Heart left ventricle (tissue), 16 donors: Measurements from ENCODE around the gene NEK4. TPM values are rescaled to one million over a fixed set of nuclear protein-coding genes. Genes with fewer than 3 reads are reported as not detected.
A peak's percentile ranks its signal among the peaks of the same experiment; 100 is the strongest.

Experiments
- ATAC-seq, 4 donors: fragments of 200-7000 bp; cut with Tn5 transposase; one replicate each; pipeline ENCODE4 v1.9.1; 2020 to 2022; ENCODE audit warnings: moderate library complexity in 4 of 4, mild to moderate bottlenecking in 3 of 4, moderate number of reproducible peaks in 1 of 4
- DNase-seq, 5 donors: peaks; one replicate each; pipeline ENCODE4 v3.0.0-alpha.2; 2020
- H3K27ac ChIP-seq, 12 donors: fragments of 200-600 bp; sonication (generic) in 4 of 12; one replicate each; pipeline versions ENCODE4 v1.5.0 to v1.8.0; 2016 to 2022; ENCODE audit warnings: mild to moderate bottlenecking in 2 of 12
- H3K27me3 ChIP-seq, 9 donors: fragments of 200-600 bp; sonication (generic) in 2 of 9; one replicate each; pipeline versions ENCODE4 v1.5.1 to v1.8.0; 2016 to 2022; ENCODE audit warnings: mild to moderate bottlenecking in 3 of 9
- H3K36me3 ChIP-seq, 9 donors: fragments of 200-600 bp; sonication (generic) in 2 of 9; one replicate each; pipeline versions ENCODE4 v1.5.0 to v1.8.0; 2018 to 2022; ENCODE audit warnings: mild to moderate bottlenecking in 2 of 9
- H3K4me1 ChIP-seq, 12 donors: fragments of 200-600 bp; sonication (generic) in 4 of 12; one replicate each; pipeline versions ENCODE4 v1.5.0 to v1.8.0; 2016 to 2022; ENCODE audit warnings: mild to moderate bottlenecking in 3 of 12
- H3K4me3 ChIP-seq, 12 donors: fragments of 200-600 bp; sonication (generic) in 4 of 12; one replicate each; pipeline versions ENCODE4 v1.5.0 to v1.8.0; 2017 to 2022; ENCODE audit warnings: mild to moderate bottlenecking in 9 of 12, moderate library complexity in 4 of 12
- H3K9me3 ChIP-seq, 12 donors: fragments of 200-600 bp; sonication (generic) in 4 of 12; one replicate each; pipeline versions ENCODE4 v1.5.0 to v1.8.0; 2016 to 2022; ENCODE audit warnings: mild to moderate bottlenecking in 1 of 12
- CTCF ChIP-seq, 12 donors: fragments of 200-600 bp; sonication (generic) in 4 of 12; IDR thresholded peaks; one replicate each; pipeline versions ENCODE4 v1.5.0 to v1.8.0; 2018 to 2022; ENCODE audit warnings: antibody characterized with exemption in 12 of 12, mild to moderate bottlenecking in 5 of 12
- POLR2A ChIP-seq, 2 donors: fragments of 450-650 bp; IDR thresholded peaks; one replicate each; pipeline ENCODE4 v1.6.1; 2017; ENCODE audit warnings: antibody characterized with exemption in 2 of 2, mild to moderate bottlenecking in 2 of 2, moderate library complexity in 2 of 2
- WGBS, 4 donors: extraction: QIAGEN DNeasy Blood & Tissue Kit in 2 of 4; methylation state at CpG; one replicate each; pipeline versions ENCODE4 v1.1.5 to v1.1.7; 2013 to 2018; 5-methylcytosine and 5-hydroxymethylcytosine counted together
- intact Hi-C, 10 donors: fragments of 100-400 bp; cut with DNase I; formaldehyde crosslinking; loops; one replicate each; pipeline versions ENCODE4 v1.11.1 to v1.14.2; 2022
- polyA plus RNA-seq, 2 donors: library from polyadenylated mRNA; stranded (reverse); fragments of 200-250 nt; gene quantifications; one replicate each; pipeline ENCODE4 v1.2.3, GENCODE V29; 2013
- total RNA-seq, 9 donors: library from RNA; depleted of rRNA in 2 of 9; stranded (reverse); fragments of >200 nt in 2 of 9; fragmentation: NEBNext Ultra II Directional in 3 of 9; extraction: Animal tissue kit (Norgen Biotek cat#: 25700) in 3 of 9; gene quantifications; one replicate each; pipeline versions ENCODE4 v1.1.0 to v1.2.4, GENCODE V29; 2016 to 2023
- donor health status: ischemic (EF 13 %, LVEDD 7.1; RV severe dilation, severe dysfunction).
- donor health status: healthy with polysubstance abuse.
- donor health status: DM: no; HTN: yes; CAD: no.
- donor health status: DM: no; HTN: no; CAD: no.
- donor health status: ischemic (EF 25% LVEDD 6.9; RV normal size, moderate dysfunction).
- donor health status: ischemic (EF 25% LVEDD 5.7; RV mildly dilated, moderate dysfunction).
- donor health status: healthy.
- donor health status: DM: yes; HTN: yes; CAD: no.
- donor health status: ischemic (EF 35%, LVEDD 5.7; RV mildly dilated, moderate dysfunction).
- donor health status: nonischemic (EF 11% LVEDD 7.7; RV severe dilation, severe dysfunction).
- donor health status: DM: yes; HTN: yes; CAD: no.
- donor health status: PGD.
- donor health status: ischemic (EF 29% LVEDD 5.4; RV normal size, mild dysfunction).
- donor health status: nonischemic (EF 23%, LVEDD 6.1; RV moderate dilation, normal function).

NEK4 gene
- total and polyA plus RNA-seq, 11 donors = 2.7 to 21.5 (median 14.6) TPM

- Histone ChIP-seq H3K4me1 (no peaks in the 10 kb centered on the region), H3K4me3 (no peak overlapping the region), H3K27ac (no peak overlapping the region), H3K36me3 (no peaks in the 10 kb centered on the region), H3K27me3 (peaks cover 0 to 2% (median 0%) of the 10 kb centered on the region in 9 donors), H3K9me3 (no peaks in the 10 kb centered on the region)
- ATAC-seq (no peak), DNase-seq (peak in 3 of 5 donors; percentile 2 to 49 (median 17))
- intact Hi-C loops = no loop called here
- TF ChIP-seq POLR2A (IDR thresholded peaks at IDR 0.05) (no peak), CTCF (IDR thresholded peaks at IDR 0.05) (no peak)
- WGBS, 4 donors = 85 to 90% (median 88%) methylated on average over 19 of the region's 19 CpGs
Observed at GRCh38 chr3:52786330-52787215, 15.8 kb upstream of the NEK4 start.

GRCh38 chr3:52784931-52785590, 14.3 kb upstream of the NEK4 start:
- H3K27ac ChIP-seq = no peak overlapping the region
- TF ChIP-seq CTCF (IDR thresholded peaks at IDR 0.05) (no peak), POLR2A (IDR thresholded peaks at IDR 0.05) (no peak)
- no peaks in the 10 kb centered on the region for H3K4me1 ChIP-seq
- ATAC-seq (no peak), DNase-seq (peak in 2 of 5 donors; percentile 20 to 23)
- no peaks in the 10 kb centered on the region for H3K9me3 ChIP-seq
- H3K4me3 ChIP-seq = no peak overlapping the region
- 78 to 88% (median 85%) methylated on average over 2 to 5 of the region's 5 CpGs for WGBS, 4 donors
- no peaks in the 10 kb centered on the region for H3K36me3 ChIP-seq
- intact Hi-C loops = no loop called here
- H3K27me3 ChIP-seq = peaks cover 0 to 2% (median 0%) of the 10 kb centered on the region in 9 donors

DNA sequence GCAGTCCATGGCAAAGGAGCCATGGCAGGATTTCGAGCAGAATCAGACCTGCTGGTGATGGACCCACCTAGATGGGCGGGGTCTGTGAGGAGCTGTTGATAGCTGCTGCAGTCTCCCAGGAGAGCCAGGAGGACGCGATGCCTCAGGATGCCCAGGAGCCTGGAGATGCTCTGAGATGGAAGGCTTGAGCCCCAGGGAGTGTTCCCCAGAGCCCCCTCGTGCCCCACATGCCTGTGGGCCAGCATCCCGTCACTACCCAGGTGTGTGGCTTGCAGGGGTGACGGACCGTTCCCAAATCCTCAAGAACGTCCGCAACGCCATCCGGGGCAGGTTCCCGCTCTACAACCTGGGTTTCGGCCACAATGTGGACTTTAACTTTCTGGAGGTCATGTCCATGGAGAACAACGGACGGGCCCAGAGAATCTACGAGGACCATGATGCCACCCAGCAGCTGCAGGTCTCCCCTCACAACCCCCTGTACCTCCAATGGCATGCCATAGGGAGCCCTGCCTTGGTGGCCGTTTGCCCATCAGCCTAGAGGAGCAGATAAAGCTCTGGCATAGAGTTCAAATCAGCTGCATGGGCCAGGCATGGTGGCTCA, 13.4 kb upstream of the NEK4 start:
- H3K9me3 ChIP-seq = no peaks in the 10 kb centered on the region
- H3K4me1 ChIP-seq = peaks cover 0 to 3% (median 0%) of the 10 kb centered on the region in 12 donors
- intact Hi-C loops = no loop called here
- no peak for ATAC-seq
- TF ChIP-seq POLR2A (IDR thresholded peaks at IDR 0.05) = no peak
- no peak for TF ChIP-seq CTCF (IDR thresholded peaks at IDR 0.05)
- WGBS, 4 donors = 81 to 85% (median 81%) methylated on average over 16 to 18 of the region's 18 CpGs
- H3K4me3 ChIP-seq = no peak overlapping the region
- H3K27me3 ChIP-seq = peaks cover 0 to 2% (median 0%) of the 10 kb centered on the region in 9 donors
- DNase-seq = peak in 2 of 5 donors; percentile 1 to 9
- no peak overlapping the region for H3K27ac ChIP-seq
- H3K36me3 ChIP-seq = no peaks in the 10 kb centered on the region

- peak in 1 of 12 donors; percentile 10 for TF ChIP-seq CTCF (IDR thresholded peaks at IDR 0.05)
- TF ChIP-seq POLR2A (IDR thresholded peaks at IDR 0.05) = no peak
- no peaks in the 10 kb centered on the region for H3K36me3 ChIP-seq
- ATAC-seq = no peak
- no peaks in the 10 kb centered on the region for H3K9me3 ChIP-seq
- H3K4me3 ChIP-seq = no peak overlapping the region
- H3K4me1 ChIP-seq = peaks cover 0 to 8% (median 0%) of the 10 kb centered on the region in 12 donors
- intact Hi-C loops = no loop called here
- DNase-seq = no peak
- H3K27ac ChIP-seq = no peak overlapping the region
- 76 to 87% (median 83%) methylated on average over 3 of the region's 3 CpGs for WGBS, 4 donors
- H3K27me3 ChIP-seq = peaks cover 0 to 2% (median 0%) of the 10 kb centered on the region in 9 donors
Observed at GRCh38 chr3:52783211-52783555, 12.4 kb upstream of the NEK4 start.
